ENCODE measurements around the gene DPP10.

DNA sequence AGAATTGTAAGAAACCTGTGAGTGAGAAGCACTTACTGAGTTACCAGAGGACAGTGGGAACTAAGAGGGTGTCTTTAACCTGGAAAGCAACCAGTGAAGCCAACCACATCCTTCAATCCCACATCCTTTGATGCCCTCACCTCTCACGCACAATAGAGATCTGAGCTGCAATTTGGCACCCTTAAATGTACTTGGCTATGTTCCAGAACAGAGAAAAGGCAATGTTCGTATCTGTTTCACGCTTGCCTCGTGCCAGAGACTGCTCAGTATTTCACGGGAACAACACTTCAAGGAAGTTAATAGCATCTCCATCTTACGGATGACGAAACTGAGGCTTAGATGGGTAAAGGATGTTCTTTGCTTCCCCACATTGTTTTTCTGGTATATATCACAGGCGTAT is 167.4 kb downstream of the DPP10 start:
- TF ChIP-seq, protein P1, sequence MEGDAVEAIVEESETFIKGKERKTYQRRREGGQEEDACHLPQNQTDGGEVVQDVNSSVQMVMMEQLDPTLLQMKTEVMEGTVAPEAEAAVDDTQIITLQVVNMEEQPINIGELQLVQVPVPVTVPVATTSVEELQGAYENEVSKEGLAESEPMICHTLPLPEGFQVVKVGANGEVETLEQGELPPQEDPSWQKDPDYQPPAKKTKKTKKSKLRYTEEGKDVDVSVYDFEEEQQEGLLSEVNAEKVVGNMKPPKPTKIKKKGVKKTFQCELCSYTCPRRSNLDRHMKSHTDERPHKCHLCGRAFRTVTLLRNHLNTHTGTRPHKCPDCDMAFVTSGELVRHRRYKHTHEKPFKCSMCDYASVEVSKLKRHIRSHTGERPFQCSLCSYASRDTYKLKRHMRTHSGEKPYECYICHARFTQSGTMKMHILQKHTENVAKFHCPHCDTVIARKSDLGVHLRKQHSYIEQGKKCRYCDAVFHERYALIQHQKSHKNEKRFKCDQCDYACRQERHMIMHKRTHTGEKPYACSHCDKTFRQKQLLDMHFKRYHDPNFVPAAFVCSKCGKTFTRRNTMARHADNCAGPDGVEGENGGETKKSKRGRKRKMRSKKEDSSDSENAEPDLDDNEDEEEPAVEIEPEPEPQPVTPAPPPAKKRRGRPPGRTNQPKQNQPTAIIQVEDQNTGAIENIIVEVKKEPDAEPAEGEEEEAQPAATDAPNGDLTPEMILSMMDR (IDR thresholded peaks at IDR 0.05) = no peak
- TF ChIP-seq POLR2AphosphoS5 (IDR thresholded peaks at IDR 0.05; ENCODE audit: low read depth, low read length) = no peak
- TF ChIP-seq, protein P2, sequence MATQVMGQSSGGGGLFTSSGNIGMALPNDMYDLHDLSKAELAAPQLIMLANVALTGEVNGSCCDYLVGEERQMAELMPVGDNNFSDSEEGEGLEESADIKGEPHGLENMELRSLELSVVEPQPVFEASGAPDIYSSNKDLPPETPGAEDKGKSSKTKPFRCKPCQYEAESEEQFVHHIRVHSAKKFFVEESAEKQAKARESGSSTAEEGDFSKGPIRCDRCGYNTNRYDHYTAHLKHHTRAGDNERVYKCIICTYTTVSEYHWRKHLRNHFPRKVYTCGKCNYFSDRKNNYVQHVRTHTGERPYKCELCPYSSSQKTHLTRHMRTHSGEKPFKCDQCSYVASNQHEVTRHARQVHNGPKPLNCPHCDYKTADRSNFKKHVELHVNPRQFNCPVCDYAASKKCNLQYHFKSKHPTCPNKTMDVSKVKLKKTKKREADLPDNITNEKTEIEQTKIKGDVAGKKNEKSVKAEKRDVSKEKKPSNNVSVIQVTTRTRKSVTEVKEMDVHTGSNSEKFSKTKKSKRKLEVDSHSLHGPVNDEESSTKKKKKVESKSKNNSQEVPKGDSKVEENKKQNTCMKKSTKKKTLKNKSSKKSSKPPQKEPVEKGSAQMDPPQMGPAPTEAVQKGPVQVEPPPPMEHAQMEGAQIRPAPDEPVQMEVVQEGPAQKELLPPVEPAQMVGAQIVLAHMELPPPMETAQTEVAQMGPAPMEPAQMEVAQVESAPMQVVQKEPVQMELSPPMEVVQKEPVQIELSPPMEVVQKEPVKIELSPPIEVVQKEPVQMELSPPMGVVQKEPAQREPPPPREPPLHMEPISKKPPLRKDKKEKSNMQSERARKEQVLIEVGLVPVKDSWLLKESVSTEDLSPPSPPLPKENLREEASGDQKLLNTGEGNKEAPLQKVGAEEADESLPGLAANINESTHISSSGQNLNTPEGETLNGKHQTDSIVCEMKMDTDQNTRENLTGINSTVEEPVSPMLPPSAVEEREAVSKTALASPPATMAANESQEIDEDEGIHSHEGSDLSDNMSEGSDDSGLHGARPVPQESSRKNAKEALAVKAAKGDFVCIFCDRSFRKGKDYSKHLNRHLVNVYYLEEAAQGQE (IDR thresholded peaks at IDR 0.05; ENCODE audit: insufficient read depth in 1 of 2, low read depth in 2 of 2, low read length in 1 of 2) = no peak
- TF ChIP-seq SIN3A (IDR thresholded peaks at IDR 0.05; ENCODE audit: borderline replicate concordance, insufficient read depth, low read depth, low read length) = no peak
- no peak for TF ChIP-seq TCF7L2 (IDR thresholded peaks at IDR 0.05; ENCODE audit: low read depth, low read length)
